Measurements from ENCODE around the gene TNRC6C. TPM values are rescaled to one million over a fixed set of nuclear protein-coding genes. Genes with fewer than 3 reads are reported as not detected.

Gene TNRC6C
- total RNA-seq, 1 donor from 2014 or later = 24.6 TPM

- CTCF ChIA-PET = interaction anchor here (0.8 to 2.7 kb wide), 10 partner anchors 10 to 476 kb away, joined by 3 to 15 read pairs (median 4); no protein-coding TSS in a partner anchor
- intact Hi-C loops (cut with micrococcal nuclease) = loop anchor here (1.0 to 10.0 kb wide), 3 partner anchors 232 to 615 kb away; no protein-coding TSS in a partner anchor
- Mint-ChIP-seq H3K27me3 (no peaks in the 10 kb centered on the region), H3K4me1 (peaks cover 7% of the 10 kb centered on the region), H3K4me3 (no peak overlapping the region), H3K27ac (no peak overlapping the region), H3K9me3 (no peaks in the 10 kb centered on the region), H3K36me3 (ENCODE audit: low read depth) (peaks cover 1% of the 10 kb centered on the region)
- DNase-seq (no peak), ATAC-seq (ENCODE audit: low read depth) (no peak)
- no peak for TF ChIP-seq CTCF (IDR thresholded peaks at IDR 0.05)
- POLR2A ChIA-PET = interaction anchor here (1.0 to 1.3 kb wide), 2 partner anchors 61 to 231 kb away, joined by 4 read pairs; partner anchors contain the start of gene TNRC6C
These were observed 61.0 kb downstream of the TNRC6C start for GRCh38 chr17:78019367-78019975.

GRCh38 chr17:78019976-78020716 lies 61.6 kb downstream of the TNRC6C start:
- TF ChIP-seq CTCF (IDR thresholded peaks at IDR 0.05) = no peak
- no peak for DNase-seq
- ChIA-PET POLR2A (interaction anchor here (1.0 to 1.3 kb wide), 2 partner anchors 62 to 231 kb away, joined by 4 read pairs; partner anchors contain the start of gene TNRC6C), CTCF (interaction anchor here (0.6 to 2.7 kb wide), 8 partner anchors 9 to 477 kb away, joined by 3 to 15 read pairs (median 4); no protein-coding TSS in a partner anchor)
- intact Hi-C loops (cut with micrococcal nuclease) = loop anchor here (1.0 to 10.0 kb wide), 3 partner anchors 231 to 615 kb away; no protein-coding TSS in a partner anchor
- Mint-ChIP-seq H3K9me3 (no peaks in the 10 kb centered on the region), H3K36me3 (ENCODE audit: low read depth) (peaks cover 5% of the 10 kb centered on the region), H3K4me1 (peaks cover 7% of the 10 kb centered on the region), H3K27me3 (no peaks in the 10 kb centered on the region), H3K27ac (no peak overlapping the region), H3K4me3 (no peak overlapping the region)
- ATAC-seq (ENCODE audit: low read depth) = no peak

- intact Hi-C loops (cut with micrococcal nuclease) = no loop called here
- no peak for TF ChIP-seq CTCF (IDR thresholded peaks at IDR 0.05)
- DNase-seq (no peak), ATAC-seq (ENCODE audit: low read depth) (no peak)
- ChIA-PET CTCF (interaction anchor here (0.6 to 0.8 kb wide), 2 partner anchors 16 to 43 kb away, joined by 3 to 4 read pairs; no protein-coding TSS in a partner anchor), POLR2A (no interaction called here)
- Mint-ChIP-seq H3K27me3 (no peaks in the 10 kb centered on the region), H3K4me1 (peaks cover 7% of the 10 kb centered on the region), H3K9me3 (no peaks in the 10 kb centered on the region), H3K36me3 (ENCODE audit: low read depth) (peaks cover 6% of the 10 kb centered on the region), H3K4me3 (no peak overlapping the region), H3K27ac (no peak overlapping the region)
These were observed 62.2 kb downstream of the TNRC6C start for GRCh38 chr17:78020717-78021108.

- Mint-ChIP-seq H3K36me3 (ENCODE audit: low read depth) (peaks cover 6% of the 10 kb centered on the region), H3K27me3 (no peaks in the 10 kb centered on the region), H3K27ac (no peak overlapping the region), H3K4me1 (peaks cover 7% of the 10 kb centered on the region), H3K4me3 (no peak overlapping the region), H3K9me3 (no peaks in the 10 kb centered on the region)
- intact Hi-C loops (cut with micrococcal nuclease) = no loop called here
- CTCF ChIA-PET = interaction anchor here (1.4 to 2.5 kb wide), 2 partner anchors 9 to 480 kb away, joined by 3 to 10 read pairs; no protein-coding TSS in a partner anchor
- DNase-seq (no peak), ATAC-seq (ENCODE audit: low read depth) (no peak)
- no peak for TF ChIP-seq CTCF (IDR thresholded peaks at IDR 0.05)
- POLR2A ChIA-PET = no interaction called here
These were observed 63.9 kb downstream of the TNRC6C start for GRCh38 chr17:78022425-78022824.

GRCh38 chr17:78023042-78023441 lies 64.5 kb downstream of the TNRC6C start:
- TF ChIP-seq CTCF (IDR thresholded peaks at IDR 0.05) = no peak
- Mint-ChIP-seq H3K27me3 (no peaks in the 10 kb centered on the region), H3K9me3 (no peaks in the 10 kb centered on the region), H3K4me1 (peaks cover 7% of the 10 kb centered on the region), H3K4me3 (no peak overlapping the region), H3K27ac (no peak overlapping the region), H3K36me3 (ENCODE audit: low read depth) (peaks cover 6% of the 10 kb centered on the region)
- ChIA-PET POLR2A (no interaction called here), CTCF (interaction anchor here (2.5 kb wide), 1 partner anchor 10 kb away, joined by 10 read pairs; no protein-coding TSS in a partner anchor)
- ATAC-seq (ENCODE audit: low read depth) (no peak), DNase-seq (no peak)
- intact Hi-C loops (cut with micrococcal nuclease) = no loop called here

Data from activated B cell treated with CpG ODN at 0.5 μM for 24 hours (primary cell).